ENCODE data around the gene CETN2. TPM values are rescaled to one million over a fixed set of nuclear protein-coding genes. Genes with fewer than 3 reads are reported as not detected.
A peak's percentile ranks its signal among the peaks of the same experiment; 100 is the strongest.

CETN2 gene
- 43.7 and 44.8 TPM in 2 replicates for total RNA-seq
- polyA plus RNA-seq: 45.5 and 46.0 TPM in 2 replicates

DNA sequence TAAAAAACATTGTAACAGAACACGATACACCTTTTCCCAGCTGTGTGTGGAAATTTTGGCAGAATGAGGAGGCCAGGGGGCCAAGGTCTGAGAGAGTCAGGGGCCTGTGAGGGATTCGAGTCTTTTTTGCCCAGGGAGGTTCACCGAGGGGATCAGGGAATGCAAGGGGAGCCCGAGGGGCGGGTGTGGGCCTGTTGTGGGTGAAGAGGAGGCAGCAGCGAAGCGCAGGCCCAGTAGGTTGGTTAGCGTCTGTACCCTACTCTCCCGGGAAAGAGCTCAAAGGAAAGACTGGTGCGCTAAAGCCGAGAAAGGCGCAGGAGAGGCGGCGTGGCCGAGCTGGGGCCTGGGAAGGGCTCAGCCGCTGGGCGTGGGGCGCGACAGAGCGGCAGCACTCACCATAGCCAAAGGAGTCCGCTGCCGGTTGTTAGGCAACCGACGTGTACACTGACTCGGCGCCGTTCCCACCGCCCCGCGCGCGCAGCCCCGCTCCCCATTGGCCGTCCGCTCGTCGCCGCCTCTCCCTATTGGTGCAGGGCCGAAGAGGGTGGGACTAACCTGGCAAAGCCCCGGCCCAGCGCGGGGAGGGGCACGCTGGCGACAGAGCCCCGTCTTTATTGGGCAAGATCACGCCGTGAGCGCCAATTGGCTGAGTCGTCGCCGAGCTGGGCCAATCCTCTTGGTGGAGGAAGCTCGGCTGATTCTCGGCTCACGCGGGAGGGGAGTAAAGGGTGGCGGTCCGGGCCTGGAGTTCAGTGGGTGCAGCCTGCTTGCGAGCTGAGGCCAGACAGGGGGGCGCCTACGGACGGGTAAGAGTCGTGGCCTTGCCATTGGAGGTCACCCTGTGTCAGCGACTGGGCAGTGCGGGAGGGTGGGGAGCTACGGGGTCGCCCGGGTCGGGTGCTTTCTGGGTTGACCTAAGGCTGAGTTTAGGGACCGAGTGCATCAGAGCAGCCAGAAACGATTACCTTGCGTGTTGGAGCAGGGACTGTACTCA, at the start of gene CETN2, which contains the start of gene NSDHL:
Gene CETN2 (minus strand): TSS at position 446 of the 994 bp plus-strand sequence. CDS start 47 bp downstream, at position 399.
Gene NSDHL (plus strand): TSS at position 752 of the 994 bp plus-strand sequence. CDS start 15,262 bp downstream, outside the sequence.
- no peaks in the 10 kb centered on the region for H3K4me1 ChIP-seq (ENCODE audit: insufficient read depth)
- TF ChIP-seq EZH2phosphoT487 (IDR thresholded peaks at IDR 0.05; ENCODE audit: low read depth, severe bottlenecking, unreplicated experiment) (no peak), EZH2 (IDR thresholded peaks at IDR 0.05; ENCODE audit: borderline replicate concordance) (no peak)
- TF ChIP-seq, protein P1, sequence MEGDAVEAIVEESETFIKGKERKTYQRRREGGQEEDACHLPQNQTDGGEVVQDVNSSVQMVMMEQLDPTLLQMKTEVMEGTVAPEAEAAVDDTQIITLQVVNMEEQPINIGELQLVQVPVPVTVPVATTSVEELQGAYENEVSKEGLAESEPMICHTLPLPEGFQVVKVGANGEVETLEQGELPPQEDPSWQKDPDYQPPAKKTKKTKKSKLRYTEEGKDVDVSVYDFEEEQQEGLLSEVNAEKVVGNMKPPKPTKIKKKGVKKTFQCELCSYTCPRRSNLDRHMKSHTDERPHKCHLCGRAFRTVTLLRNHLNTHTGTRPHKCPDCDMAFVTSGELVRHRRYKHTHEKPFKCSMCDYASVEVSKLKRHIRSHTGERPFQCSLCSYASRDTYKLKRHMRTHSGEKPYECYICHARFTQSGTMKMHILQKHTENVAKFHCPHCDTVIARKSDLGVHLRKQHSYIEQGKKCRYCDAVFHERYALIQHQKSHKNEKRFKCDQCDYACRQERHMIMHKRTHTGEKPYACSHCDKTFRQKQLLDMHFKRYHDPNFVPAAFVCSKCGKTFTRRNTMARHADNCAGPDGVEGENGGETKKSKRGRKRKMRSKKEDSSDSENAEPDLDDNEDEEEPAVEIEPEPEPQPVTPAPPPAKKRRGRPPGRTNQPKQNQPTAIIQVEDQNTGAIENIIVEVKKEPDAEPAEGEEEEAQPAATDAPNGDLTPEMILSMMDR (IDR thresholded peaks at IDR 0.05; ENCODE audit: poor library complexity): no peak
- H2AFZ ChIP-seq: peak within 1 kb of the TSS; percentile 47
- peak within 1 kb of the TSS; percentile 80 for H3K27ac ChIP-seq
- no peaks in the 10 kb centered on the region for H3K9me3 ChIP-seq (ENCODE audit: low read depth)
- H4K20me1 ChIP-seq (ENCODE audit: insufficient read depth, poor library complexity, severe bottlenecking): no peaks in the 10 kb centered on the region
- peak within 1 kb of the TSS; percentile 39 for H3K4me3 ChIP-seq
- peak within 1 kb of the TSS; percentile 78 for H3K4me2 ChIP-seq
- no peaks in the 10 kb centered on the region for H3K27me3 ChIP-seq
- WGBS (ENCODE audit: low lambda C conversion rate, missing lambda C conversion rate): 39% methylated on average over 45 of the region's 71 CpGs
- peak; percentile 95 for DNase-seq (ENCODE audit: low spot score)
- peaks cover 38% of the 10 kb centered on the region for H3K79me2 ChIP-seq
- H3K36me3 ChIP-seq (replicated peaks; ENCODE audit: insufficient read depth, low read depth): no peaks in the 10 kb centered on the region
- no peaks in the 10 kb centered on the region for H3K9me2 ChIP-seq (replicated peaks; ENCODE audit: insufficient read depth)

DNA sequence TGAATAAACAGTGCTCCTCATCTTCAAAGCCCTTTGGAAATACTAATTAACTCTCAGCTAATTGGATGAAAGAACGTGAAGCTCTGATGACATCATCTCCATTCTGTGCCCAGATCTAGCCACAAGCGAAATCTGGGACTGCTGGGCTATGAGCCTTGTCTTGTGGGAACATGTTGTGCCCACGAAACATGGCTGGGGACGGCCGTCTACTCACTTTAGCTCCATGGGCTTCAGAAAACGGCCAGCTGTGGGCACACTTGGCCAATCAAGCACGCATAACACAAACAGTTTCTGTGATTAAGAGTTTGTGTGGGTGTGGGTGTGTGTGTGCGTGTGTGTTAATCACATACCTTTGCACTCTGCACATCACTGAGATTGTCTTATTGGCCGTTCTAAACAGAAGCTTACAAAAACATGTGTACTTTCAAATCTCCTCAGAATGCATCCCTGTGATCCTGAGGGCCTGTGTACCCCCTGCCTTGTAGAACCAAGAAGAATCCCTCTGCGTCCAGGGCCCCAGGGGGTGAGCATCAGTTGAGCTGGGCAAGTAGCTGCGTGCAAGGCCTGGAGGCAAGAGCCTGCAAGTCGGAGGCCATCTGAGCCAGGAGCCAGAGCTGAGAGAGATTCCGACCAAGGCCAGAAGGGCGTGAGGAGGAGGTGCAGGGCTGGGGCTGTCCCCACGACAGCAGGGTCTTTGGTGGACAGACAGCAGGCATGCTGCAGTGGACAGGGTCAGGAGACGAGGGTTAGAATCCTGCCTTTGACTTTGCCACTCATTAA, 48.6 kb upstream of the CETN2 start:
- Histone ChIP-seq H2AFZ (no peak overlapping the region), H3K9me2 (replicated peaks; ENCODE audit: insufficient read depth) (no peaks in the 10 kb centered on the region), H3K4me1 (ENCODE audit: insufficient read depth) (no peaks in the 10 kb centered on the region), H3K27ac (no peak overlapping the region), H3K79me2 (no peaks in the 10 kb centered on the region), H3K9me3 (ENCODE audit: low read depth) (no peaks in the 10 kb centered on the region), H3K4me3 (no peak overlapping the region), H3K4me2 (no peak overlapping the region), H4K20me1 (ENCODE audit: insufficient read depth, poor library complexity, severe bottlenecking) (no peaks in the 10 kb centered on the region), H3K27me3 (no peaks in the 10 kb centered on the region), H3K36me3 (replicated peaks; ENCODE audit: insufficient read depth, low read depth) (no peaks in the 10 kb centered on the region)
- 67% methylated on average over 16 of the region's 16 CpGs for WGBS (ENCODE audit: low lambda C conversion rate, missing lambda C conversion rate)
- DNase-seq (ENCODE audit: low spot score): no peak
- TF ChIP-seq EZH2 (IDR thresholded peaks at IDR 0.05; ENCODE audit: borderline replicate concordance): no peak
- TF ChIP-seq, protein P1 (IDR thresholded peaks at IDR 0.05; ENCODE audit: poor library complexity): no peak
- TF ChIP-seq EZH2phosphoT487 (IDR thresholded peaks at IDR 0.05; ENCODE audit: low read depth, severe bottlenecking, unreplicated experiment): no peak

GRCh38 chrX:152876931-152877840, 46.6 kb upstream of the CETN2 start:
- no peak for DNase-seq (ENCODE audit: low spot score)
- Histone ChIP-seq H3K27me3 (no peaks in the 10 kb centered on the region), H3K4me3 (no peak overlapping the region), H3K36me3 (replicated peaks; ENCODE audit: insufficient read depth, low read depth) (no peaks in the 10 kb centered on the region), H3K79me2 (no peaks in the 10 kb centered on the region), H3K9me2 (replicated peaks; ENCODE audit: insufficient read depth) (no peaks in the 10 kb centered on the region), H3K27ac (no peak overlapping the region), H3K9me3 (ENCODE audit: low read depth) (no peaks in the 10 kb centered on the region), H2AFZ (no peak overlapping the region), H3K4me2 (no peak overlapping the region), H4K20me1 (ENCODE audit: insufficient read depth, poor library complexity, severe bottlenecking) (no peaks in the 10 kb centered on the region), H3K4me1 (ENCODE audit: insufficient read depth) (no peaks in the 10 kb centered on the region)
- WGBS (ENCODE audit: low lambda C conversion rate, missing lambda C conversion rate): 79% methylated on average over 10 of the region's 10 CpGs
- TF ChIP-seq, protein P1 (IDR thresholded peaks at IDR 0.05; ENCODE audit: poor library complexity): no peak
- no peak for TF ChIP-seq EZH2 (IDR thresholded peaks at IDR 0.05; ENCODE audit: borderline replicate concordance)

All from hepatocyte (in vitro differentiated cells).